HepG2 (cell line): ENCODE measurements around the gene ANKRD31. TPM values are rescaled to one million over a fixed set of nuclear protein-coding genes. Genes with fewer than 3 reads are reported as not detected.

Source experiments
- FOXA1 ChIP-seq, 2 experiments: fragments of 450-650 bp in 1 of 2; sonication (generic) in 1 of 2; formaldehyde crosslinking in 1 of 2; IDR thresholded peaks; 2 replicates each; pipeline versions ENCODE4 v1.4.0 to v1.6.1; 2016 to 2020; ENCODE audit warnings: missing genetic modification reagents in 1 of 2
- GATAD1 ChIP-seq: IDR thresholded peaks from 2 replicates; pipeline ENCODE4 v1.6.1; 2016; ENCODE audit warnings: missing genetic modification reagents, missing compliant biosample characterization
- MEIS1 ChIP-seq: sonication (generic); formaldehyde crosslinking; IDR thresholded peaks from 2 replicates; pipeline ENCODE4 v1.9.0; 2021; ENCODE audit warnings: mild to moderate bottlenecking, missing genetic modification reagents, moderate library complexity, borderline replicate concordance
- RFX3 ChIP-seq: IDR thresholded peaks from 2 replicates; pipeline ENCODE4 v1.6.1; 2016; ENCODE audit warnings: missing biosample characterization, missing genetic modification reagents
- SNAPC2 ChIP-seq: sonication (generic); formaldehyde crosslinking; IDR thresholded peaks from 2 replicates; pipeline ENCODE4 v1.8.1; 2022; ENCODE audit warnings: mild to moderate bottlenecking, missing genetic modification reagents
- SOX5 ChIP-seq: IDR thresholded peaks from 2 replicates; pipeline ENCODE4 v1.6.1; 2016; ENCODE audit warnings: borderline replicate concordance
- TBL1XR1 ChIP-seq: fragments of 150-350 bp; IDR thresholded peaks from 2 replicates; pipeline ENCODE4 v1.6.1; 2014; ENCODE audit warnings: borderline replicate concordance, low read length; ENCODE audit not compliant: partially characterized antibody
- TCF12 ChIP-seq, 2 experiments: fragments of 450-650 bp in 1 of 2; sonication (generic) in 1 of 2; formaldehyde crosslinking in 1 of 2; IDR thresholded peaks; 2 replicates each; pipeline versions ENCODE4 v1.6.1 to v1.8.0; 2017 to 2022; ENCODE audit warnings: antibody characterized with exemption in 1 of 2, mild to moderate bottlenecking in 1 of 2, missing genetic modification reagents in 1 of 2, moderate library complexity in 1 of 2
- ZFP36 ChIP-seq: fragments of 150-350 bp; IDR thresholded peaks from 2 replicates; pipeline ENCODE4 v1.6.1; 2018; ENCODE audit warnings: borderline replicate concordance, low read length, low read depth; ENCODE audit not compliant: partially characterized antibody
- polyA plus RNA-seq, 8 experiments: library from polyadenylated mRNA; depleted of rRNA in 3 of 8; stranded (reverse) in 7 of 8; unstranded in 1 of 8; fragments of >200 nt; fragmentation: Illumina TruSeq in 4 of 8; extraction: Trizol in 4 of 8; gene quantifications; 2 replicates each; pipeline versions ENCODE4 v1.2.1 to v1.2.3, GENCODE V29; 2011 to 2016; ENCODE audit warnings: low read depth in 4 of 8, missing spikeins in 1 of 8, mixed read lengths in 1 of 8; ENCODE audit not compliant: insufficient read depth in 1 of 8
- total RNA-seq, 5 experiments: library from RNA; depleted of rRNA; stranded (reverse); fragments of >200 nt; fragmentation: Illumina TruSeq; extraction: Trizol; gene quantifications; 2 replicates each; pipeline ENCODE4 v1.2.3, GENCODE V29; 2016; ENCODE audit warnings: low read depth in 1 of 5
- TF ChIP-seq, protein P1 (sequence below): sonication (generic); formaldehyde crosslinking; IDR thresholded peaks from 2 replicates; pipeline ENCODE4 v1.5.0; 2020; ENCODE audit warnings: mild to moderate bottlenecking, missing genetic modification reagents
- TF ChIP-seq, protein P2 (sequence below): sonication (generic); formaldehyde crosslinking; IDR thresholded peaks from 2 replicates; pipeline ENCODE4 v1.9.0; 2021; ENCODE audit warnings: missing genetic modification reagents, borderline replicate concordance
- TF ChIP-seq, protein P3 (sequence below): sonication (generic); formaldehyde crosslinking; IDR thresholded peaks from 2 replicates; pipeline ENCODE4 v1.4.0; 2020; ENCODE audit warnings: missing genetic modification reagents

ANKRD31 gene
- total and polyA plus RNA-seq, 2 of the 13 experiments (the other 11 are each of a cell fraction or from before 2014, with no cell fraction given), result 0.01 to 0.09 TPM

DNA sequence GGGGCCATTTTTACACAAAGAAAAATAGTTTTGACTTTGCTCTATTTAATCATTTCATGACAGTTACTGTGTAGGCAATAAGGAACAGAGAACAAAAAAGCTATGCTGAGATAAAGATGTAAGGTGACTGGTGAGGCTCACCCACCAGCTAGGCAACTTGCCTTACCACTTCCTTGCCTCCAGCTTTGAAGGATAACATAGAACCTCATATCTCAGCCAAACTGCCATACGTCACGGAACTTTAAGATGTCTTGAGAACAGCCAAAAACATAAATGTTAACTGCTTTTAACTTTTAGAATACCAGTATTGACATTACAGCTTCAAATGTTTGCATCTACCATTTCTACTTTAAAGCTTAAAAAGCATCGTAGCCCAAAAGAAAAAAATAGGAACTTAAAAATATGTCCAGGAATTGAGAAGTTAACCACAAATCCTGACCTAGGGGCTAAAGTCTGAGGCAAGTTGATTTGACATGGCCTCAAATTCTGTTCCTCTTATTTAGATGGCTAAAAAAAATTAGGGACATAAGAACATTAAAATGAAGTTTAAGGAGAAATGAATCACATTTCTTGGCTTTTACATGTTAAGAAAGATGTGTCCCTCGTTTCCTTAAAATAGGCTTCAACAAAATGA lies 176.6 kb downstream of the ANKRD31 start (continued):
- TF ChIP-seq, protein P1, sequence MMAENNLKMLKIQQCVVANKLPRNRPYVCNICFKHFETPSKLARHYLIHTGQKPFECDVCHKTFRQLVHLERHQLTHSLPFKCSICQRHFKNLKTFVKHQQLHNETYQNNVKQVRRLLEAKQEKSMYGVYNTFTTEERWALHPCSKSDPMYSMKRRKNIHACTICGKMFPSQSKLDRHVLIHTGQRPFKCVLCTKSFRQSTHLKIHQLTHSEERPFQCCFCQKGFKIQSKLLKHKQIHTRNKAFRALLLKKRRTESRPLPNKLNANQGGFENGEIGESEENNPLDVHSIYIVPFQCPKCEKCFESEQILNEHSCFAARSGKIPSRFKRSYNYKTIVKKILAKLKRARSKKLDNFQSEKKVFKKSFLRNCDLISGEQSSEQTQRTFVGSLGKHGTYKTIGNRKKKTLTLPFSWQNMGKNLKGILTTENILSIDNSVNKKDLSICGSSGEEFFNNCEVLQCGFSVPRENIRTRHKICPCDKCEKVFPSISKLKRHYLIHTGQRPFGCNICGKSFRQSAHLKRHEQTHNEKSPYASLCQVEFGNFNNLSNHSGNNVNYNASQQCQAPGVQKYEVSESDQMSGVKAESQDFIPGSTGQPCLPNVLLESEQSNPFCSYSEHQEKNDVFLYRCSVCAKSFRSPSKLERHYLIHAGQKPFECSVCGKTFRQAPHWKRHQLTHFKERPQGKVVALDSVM (CRISPR knock-in tag), result no peak
- TF ChIP-seq TCF12 (IDR thresholded peaks at IDR 0.05), result no peak
- TF ChIP-seq TCF12 (CRISPR knock-in tag; IDR thresholded peaks at IDR 0.05), result no peak
- no peak for TF ChIP-seq ZFP36
- TF ChIP-seq SOX5, result no peak
- no peak for TF ChIP-seq GATAD1 (CRISPR knock-in tag)
- TF ChIP-seq TBL1XR1, result no peak
- no peak for TF ChIP-seq FOXA1 (IDR thresholded peaks at IDR 0.05)
- no peak for TF ChIP-seq FOXA1 (CRISPR knock-in tag; IDR thresholded peaks at IDR 0.05)
- TF ChIP-seq SNAPC2 (CRISPR knock-in tag), result no peak
- TF ChIP-seq, protein P2, sequence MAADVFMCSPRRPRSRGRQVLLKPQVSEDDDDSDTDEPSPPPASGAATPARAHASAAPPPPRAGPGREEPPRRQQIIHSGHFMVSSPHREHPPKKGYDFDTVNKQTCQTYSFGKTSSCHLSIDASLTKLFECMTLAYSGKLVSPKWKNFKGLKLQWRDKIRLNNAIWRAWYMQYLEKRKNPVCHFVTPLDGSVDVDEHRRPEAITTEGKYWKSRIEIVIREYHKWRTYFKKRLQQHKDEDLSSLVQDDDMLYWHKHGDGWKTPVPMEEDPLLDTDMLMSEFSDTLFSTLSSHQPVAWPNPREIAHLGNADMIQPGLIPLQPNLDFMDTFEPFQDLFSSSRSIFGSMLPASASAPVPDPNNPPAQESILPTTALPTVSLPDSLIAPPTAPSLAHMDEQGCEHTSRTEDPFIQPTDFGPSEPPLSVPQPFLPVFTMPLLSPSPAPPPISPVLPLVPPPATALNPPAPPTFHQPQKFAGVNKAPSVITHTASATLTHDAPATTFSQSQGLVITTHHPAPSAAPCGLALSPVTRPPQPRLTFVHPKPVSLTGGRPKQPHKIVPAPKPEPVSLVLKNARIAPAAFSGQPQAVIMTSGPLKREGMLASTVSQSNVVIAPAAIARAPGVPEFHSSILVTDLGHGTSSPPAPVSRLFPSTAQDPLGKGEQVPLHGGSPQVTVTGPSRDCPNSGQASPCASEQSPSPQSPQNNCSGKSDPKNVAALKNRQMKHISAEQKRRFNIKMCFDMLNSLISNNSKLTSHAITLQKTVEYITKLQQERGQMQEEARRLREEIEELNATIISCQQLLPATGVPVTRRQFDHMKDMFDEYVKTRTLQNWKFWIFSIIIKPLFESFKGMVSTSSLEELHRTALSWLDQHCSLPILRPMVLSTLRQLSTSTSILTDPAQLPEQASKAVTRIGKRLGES, result no peak
- TF ChIP-seq, protein P3, sequence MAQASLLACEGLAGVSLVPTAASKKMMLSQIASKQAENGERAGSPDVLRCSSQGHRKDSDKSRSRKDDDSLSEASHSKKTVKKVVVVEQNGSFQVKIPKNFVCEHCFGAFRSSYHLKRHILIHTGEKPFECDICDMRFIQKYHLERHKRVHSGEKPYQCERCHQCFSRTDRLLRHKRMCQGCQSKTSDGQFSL, result no peak
- no peak for TF ChIP-seq RFX3 (CRISPR knock-in tag)
- no peak for TF ChIP-seq MEIS1
- TF ChIP-seq, all 625 proteins: peak for 0
